HEK293 (cell line): ENCODE measurements around the gene SDS.

Source experiments
- CTCF ChIA-PET: fragments of 350-600 bp; formaldehyde crosslinking; extraction: SDS; loops from one replicate; lab custom pipeline; 2021; ENCODE audit warnings: antibody characterized with exemption; lab: Yijun Ruan, JAX
- POLR2A ChIA-PET: fragments of 300-600 bp; formaldehyde crosslinking; extraction: SDS; loops from one replicate; lab custom pipeline; 2020; ENCODE audit warnings: antibody characterized with exemption, inconsistent platforms; lab: Yijun Ruan, JAX
- H3K27ac ChIP-seq: fragments of 200-500 bp; sonication (Bioruptor generic); 2 replicates; pipeline ENCODE4 v1.5.1; 2014; ENCODE audit warnings: low read depth, low read length, control low read depth, inconsistent platforms; ENCODE audit errors: extremely low read depth
- H3K36me3 ChIP-seq, 2 experiments: fragments of 200-500 bp in 1 of 2; sonication (Bioruptor generic) in 1 of 2; 1 replicate in 1 of 2; 2 replicates in 1 of 2; pipeline ENCODE4 v1.5.1; 2014 to 2017; ENCODE audit warnings: inconsistent platforms in 2 of 2, low read length in 2 of 2; ENCODE audit not compliant: control insufficient read depth in 2 of 2, insufficient read depth in 1 of 2
- H3K4me1 ChIP-seq: fragments of 200-500 bp; sonication (Bioruptor generic); 2 replicates; pipeline ENCODE4 v1.5.1; 2014; ENCODE audit warnings: mild to moderate bottlenecking, low read length, inconsistent platforms; ENCODE audit not compliant: control insufficient read depth, insufficient read depth
- H3K4me3 ChIP-seq: 2 replicates; pipeline ENCODE4 v1.5.1; 2011; ENCODE audit warnings: low read depth, mild to moderate bottlenecking, control low read depth, low read length, moderate library complexity
- H3K9me3 ChIP-seq: fragments of 200-500 bp; sonication (Bioruptor generic); 2 replicates; pipeline ENCODE4 v1.5.1; 2014; ENCODE audit warnings: low read depth, low read length, inconsistent platforms; ENCODE audit not compliant: control insufficient read depth, insufficient read depth
- BCL6B ChIP-seq: fragments of 450-650 bp; formaldehyde crosslinking; IDR thresholded peaks from 2 replicates; pipeline ENCODE4 v1.5.1; 2017; ENCODE audit warnings: missing biosample characterization, missing genetic modification characterization
- HOXD13 ChIP-seq: sonication (generic); formaldehyde crosslinking; IDR thresholded peaks from 2 replicates; pipeline ENCODE4 v1.8.0; 2022; ENCODE audit warnings: missing genetic modification reagents, borderline replicate concordance
- MYNN ChIP-seq: fragments of 450-650 bp; formaldehyde crosslinking; IDR thresholded peaks from 2 replicates; pipeline ENCODE4 v1.5.1; 2016; ENCODE audit warnings: missing biosample characterization, missing genetic modification characterization, borderline replicate concordance
- MZF1 ChIP-seq: fragments of 450-650 bp; formaldehyde crosslinking; IDR thresholded peaks from 2 replicates; pipeline ENCODE4 v1.5.1; 2017; ENCODE audit warnings: missing biosample characterization, missing genetic modification characterization, borderline replicate concordance
- PRDM10 ChIP-seq: fragments of 450-650 bp; formaldehyde crosslinking; IDR thresholded peaks from 2 replicates; pipeline ENCODE4 v1.5.1; 2016; ENCODE audit warnings: missing biosample characterization, missing genetic modification characterization
- YY2 ChIP-seq: fragments of 450-650 bp; formaldehyde crosslinking; IDR thresholded peaks from 2 replicates; pipeline ENCODE4 v1.5.1; 2016; ENCODE audit warnings: missing biosample characterization, missing genetic modification characterization
- ZBTB17 ChIP-seq: fragments of 450-650 bp; formaldehyde crosslinking; IDR thresholded peaks from 2 replicates; pipeline ENCODE4 v1.5.1; 2016; ENCODE audit warnings: missing biosample characterization, missing genetic modification characterization
- ZFP37 ChIP-seq: fragments of 450-650 bp; formaldehyde crosslinking; IDR thresholded peaks from 2 replicates; pipeline ENCODE4 v1.5.1; 2016; ENCODE audit warnings: missing biosample characterization, missing genetic modification characterization
- ZNF10 ChIP-seq: fragments of 450-650 bp; formaldehyde crosslinking; IDR thresholded peaks from 2 replicates; pipeline ENCODE4 v1.5.1; 2017; ENCODE audit warnings: missing biosample characterization, missing genetic modification characterization
- ZNF155 ChIP-seq: fragments of 450-650 bp; formaldehyde crosslinking; IDR thresholded peaks from 2 replicates; pipeline ENCODE4 v1.5.1; 2016; ENCODE audit warnings: missing biosample characterization, missing genetic modification characterization
- ZNF174 ChIP-seq: fragments of 450-650 bp; formaldehyde crosslinking; IDR thresholded peaks from 2 replicates; pipeline ENCODE4 v1.5.0; 2017; ENCODE audit warnings: missing biosample characterization, mild to moderate bottlenecking, missing genetic modification characterization
- ZNF184 ChIP-seq: fragments of 450-650 bp; IDR thresholded peaks from 2 replicates; pipeline ENCODE4 v1.5.1; 2018; ENCODE audit warnings: missing biosample characterization, mild to moderate bottlenecking, missing genetic modification characterization
- ZNF239 ChIP-seq: fragments of 450-650 bp; formaldehyde crosslinking; IDR thresholded peaks from 2 replicates; pipeline ENCODE4 v1.5.1; 2016; ENCODE audit warnings: missing biosample characterization, missing genetic modification characterization
- ZNF26 ChIP-seq: fragments of 450-650 bp; formaldehyde crosslinking; IDR thresholded peaks from 2 replicates; pipeline ENCODE4 v1.5.1; 2016; ENCODE audit warnings: missing biosample characterization, missing genetic modification characterization
- ZNF404 ChIP-seq: fragments of 450-650 bp; formaldehyde crosslinking; IDR thresholded peaks from 2 replicates; pipeline ENCODE4 v1.5.1; 2017; ENCODE audit warnings: missing biosample characterization, missing genetic modification characterization
- ZNF433 ChIP-seq: fragments of 450-650 bp; formaldehyde crosslinking; IDR thresholded peaks from 2 replicates; pipeline ENCODE4 v1.5.1; 2016; ENCODE audit warnings: missing biosample characterization, missing genetic modification characterization, low read depth
- ZNF473 ChIP-seq: fragments of 450-650 bp; formaldehyde crosslinking; IDR thresholded peaks from 2 replicates; pipeline ENCODE4 v1.5.1; 2017; ENCODE audit warnings: missing biosample characterization, missing genetic modification characterization
- ZNF521 ChIP-seq: fragments of 450-650 bp; formaldehyde crosslinking; IDR thresholded peaks from 2 replicates; pipeline ENCODE4 v1.5.1; 2017; ENCODE audit warnings: missing biosample characterization, mild to moderate bottlenecking, missing genetic modification characterization
- ZNF544 ChIP-seq: fragments of 450-650 bp; formaldehyde crosslinking; IDR thresholded peaks from 2 replicates; pipeline ENCODE4 v1.5.0; 2017; ENCODE audit warnings: missing biosample characterization, missing genetic modification characterization
- ZNF585B ChIP-seq: fragments of 450-650 bp; formaldehyde crosslinking; IDR thresholded peaks from 2 replicates; pipeline ENCODE4 v1.5.1; 2016; ENCODE audit warnings: missing biosample characterization, missing genetic modification characterization
- ZNF623 ChIP-seq: fragments of 450-650 bp; formaldehyde crosslinking; IDR thresholded peaks from 2 replicates; pipeline ENCODE4 v1.5.1; 2016; ENCODE audit warnings: missing biosample characterization, missing genetic modification characterization
- ZNF670 ChIP-seq: fragments of 450-650 bp; formaldehyde crosslinking; IDR thresholded peaks from 2 replicates; pipeline ENCODE4 v1.5.1; 2016; ENCODE audit warnings: missing biosample characterization, missing genetic modification characterization, low read depth

The SDS gene

GRCh38 chr12:113385282-113385882, 18.3 kb downstream of the SDS start:
- peaks cover 5 to 52% of the 10 kb centered on the region in 2 experiments; a peak in 2 of 3 replicates for H3K36me3 ChIP-seq
- no peaks in the 10 kb centered on the region for H3K4me1 ChIP-seq
- no peaks in the 10 kb centered on the region for H3K9me3 ChIP-seq
- no peak overlapping the region for H3K27ac ChIP-seq
- TF ChIP-seq ZNF473 (tag by site-specific recombination) (no peak), ZNF239 (tag by site-specific recombination) (no peak), ZNF404 (tag by site-specific recombination) (no peak), YY2 (no peak), MYNN (no peak), HOXD13 (CRISPR knock-in tag) (no peak), ZNF26 (tag by site-specific recombination) (no peak), ZNF521 (no peak), ZNF10 (tag by site-specific recombination) (no peak), ZBTB17 (tag by site-specific recombination) (no peak), BCL6B (tag by site-specific recombination) (no peak), ZNF670 (tag by site-specific recombination) (no peak)
- H3K4me3 ChIP-seq, result no peak overlapping the region
- ChIA-PET CTCF (interaction anchor here (0.6 to 1.0 kb wide), 2 partner anchors 39 to 63 kb away, joined by 3 read pairs; no protein-coding TSS in a partner anchor), POLR2A (no interaction called here)

GRCh38 chr12:113384778-113385177, 18.9 kb downstream of the SDS start:
- CTCF ChIA-PET, result no interaction called here

More at GRCh38 chr12:113384778-113385177, 18.9 kb downstream of the SDS start:
- H3K4me3 ChIP-seq, result no peak overlapping the region
- no peaks in the 10 kb centered on the region for H3K9me3 ChIP-seq
- peaks cover 0 to 46% of the 10 kb centered on the region in 2 experiments; a peak in 2 of 3 replicates for H3K36me3 ChIP-seq
- TF ChIP-seq ZNF174 (tag by site-specific recombination) (no peak), ZFP37 (tag by site-specific recombination) (no peak), ZNF184 (no peak), ZNF544 (tag by site-specific recombination) (no peak), PRDM10 (tag by site-specific recombination) (no peak), ZNF239 (tag by site-specific recombination) (no peak), ZNF433 (no peak), ZNF623 (tag by site-specific recombination) (no peak), ZNF585B (no peak), MZF1 (tag by site-specific recombination) (no peak), ZNF155 (tag by site-specific recombination) (no peak)
- H3K4me1 ChIP-seq, result no peaks in the 10 kb centered on the region
- H3K27ac ChIP-seq, result no peak overlapping the region
- POLR2A ChIA-PET, result no interaction called here
